HG03159 (cell line): ENCODE data around the gene HEYL.
"Not testable (repeated sequence)": the region's sequence is repeated elsewhere in the genome, so short reads cannot be mapped to it uniquely, and the experiment has no call there.

Experiments used
- ATAC-seq: cut with Tn5 transposase; IDR thresholded peaks from one replicate; pipeline ENCODE4 v1.9.1; 2021; ENCODE audit warnings: mild to moderate bottlenecking, moderate library complexity; ENCODE audit not compliant: unreplicated experiment

The HEYL gene

GRCh38 chr1:39613250-39613649 lies 26.2 kb downstream of the HEYL start:
- no peak for ATAC-seq

- ATAC-seq = peak; percentile 54
Measured at GRCh38 chr1:39609618-39610331, 29.7 kb downstream of the HEYL start.

- ATAC-seq = no peak
Measured at GRCh38 chr1:39608921-39609320, 30.5 kb downstream of the HEYL start.

- not testable (repeated sequence) for ATAC-seq
Measured at GRCh38 chr1:39603677-39604076, 35.8 kb downstream of the HEYL start.

- ATAC-seq = not testable (repeated sequence)
Measured at GRCh38 chr1:39601667-39602255, 37.7 kb downstream of the HEYL start.

GRCh38 chr1:39596163-39596562 lies 43.3 kb downstream of the HEYL start:
- no peak for ATAC-seq

- no peak for ATAC-seq
Measured at GRCh38 chr1:39593386-39593785, 46.1 kb downstream of the HEYL start.

- no peak for ATAC-seq
Measured at GRCh38 chr1:39592069-39592468, 47.4 kb downstream of the HEYL start.

GRCh38 chr1:39590546-39590945 lies 48.9 kb downstream of the HEYL start:
- ATAC-seq = no peak

GRCh38 chr1:39585933-39586332 lies 53.5 kb downstream of the HEYL start:
- ATAC-seq = no peak

GRCh38 chr1:39576016-39576657 lies 63.3 kb downstream of the HEYL start:
- ATAC-seq = peak; percentile 34

- ATAC-seq = no peak
Measured at GRCh38 chr1:39575191-39576015, 64.0 kb downstream of the HEYL start.

- ATAC-seq = no peak
Measured at GRCh38 chr1:39574646-39575045, 64.8 kb downstream of the HEYL start.
